DMS79 treated with DMSO at 0.1 percent for 48 hours (cell line): ENCODE data around the gene CD151.

Experiments
- DNase-seq: peaks from one replicate; lab custom pipeline; 2025; lab: John Stamatoyannopoulos, UW

Gene CD151

DNA sequence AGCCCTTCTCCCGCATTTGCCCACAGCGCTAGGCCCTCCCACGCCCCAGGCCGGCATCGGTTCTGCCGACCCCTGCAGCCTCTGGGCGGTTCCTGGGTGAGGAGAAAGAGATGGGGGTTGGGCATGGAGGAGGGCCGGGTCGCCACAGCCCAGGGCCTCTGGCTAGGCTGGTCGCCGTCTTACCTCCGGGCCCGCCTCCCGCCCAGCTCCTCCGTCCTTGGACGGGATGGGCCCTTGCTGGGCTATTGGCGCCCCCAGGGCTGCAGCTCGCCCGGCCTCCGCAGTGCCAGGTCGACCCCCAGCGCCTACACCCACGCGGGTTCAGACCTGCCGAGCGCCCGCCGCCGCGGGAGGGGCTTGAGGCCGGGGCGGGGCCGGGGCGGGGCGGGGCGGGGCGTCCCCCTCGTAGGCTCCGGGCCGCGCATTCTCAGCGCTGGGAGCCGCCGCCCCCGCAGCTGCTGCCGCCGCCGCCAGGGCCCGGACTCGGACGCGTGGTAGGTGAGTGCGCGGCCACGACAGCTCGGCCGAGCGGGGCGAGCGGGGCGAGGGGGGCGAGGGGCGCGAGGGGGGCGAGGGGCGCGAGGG lies at the start of gene CD151:
Gene CD151 (plus strand): TSS at position 424 of the 585 bp plus-strand sequence. CDS start 3,118 bp downstream, outside the sequence.
- no peak for DNase-seq

DNA sequence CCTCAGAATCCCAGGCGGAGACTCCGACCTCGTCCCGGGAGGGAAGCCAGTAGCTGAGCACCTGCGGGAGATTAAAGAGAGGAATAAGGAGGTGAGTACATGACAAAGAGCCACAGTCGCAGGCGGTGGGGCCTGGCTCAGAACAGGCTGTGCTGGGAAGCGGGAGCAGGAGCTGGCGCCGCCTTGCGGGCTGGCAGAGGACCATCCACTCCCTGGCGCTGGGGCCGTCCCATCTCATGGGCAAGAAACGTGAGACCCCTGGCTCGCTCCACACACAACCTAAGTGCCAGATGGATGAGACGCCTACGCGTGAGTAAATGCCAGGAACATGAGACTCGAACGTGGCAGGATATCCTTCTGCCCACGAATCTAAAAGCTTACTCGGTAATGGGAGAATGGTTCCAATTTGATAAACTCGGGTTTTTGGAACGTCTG lies 49.2 kb upstream of the CD151 start:
- DNase-seq = peak; percentile 66

GRCh38 chr11:786235-787083 lies 46.3 kb upstream of the CD151 start:
- DNase-seq = no peak

DNA sequence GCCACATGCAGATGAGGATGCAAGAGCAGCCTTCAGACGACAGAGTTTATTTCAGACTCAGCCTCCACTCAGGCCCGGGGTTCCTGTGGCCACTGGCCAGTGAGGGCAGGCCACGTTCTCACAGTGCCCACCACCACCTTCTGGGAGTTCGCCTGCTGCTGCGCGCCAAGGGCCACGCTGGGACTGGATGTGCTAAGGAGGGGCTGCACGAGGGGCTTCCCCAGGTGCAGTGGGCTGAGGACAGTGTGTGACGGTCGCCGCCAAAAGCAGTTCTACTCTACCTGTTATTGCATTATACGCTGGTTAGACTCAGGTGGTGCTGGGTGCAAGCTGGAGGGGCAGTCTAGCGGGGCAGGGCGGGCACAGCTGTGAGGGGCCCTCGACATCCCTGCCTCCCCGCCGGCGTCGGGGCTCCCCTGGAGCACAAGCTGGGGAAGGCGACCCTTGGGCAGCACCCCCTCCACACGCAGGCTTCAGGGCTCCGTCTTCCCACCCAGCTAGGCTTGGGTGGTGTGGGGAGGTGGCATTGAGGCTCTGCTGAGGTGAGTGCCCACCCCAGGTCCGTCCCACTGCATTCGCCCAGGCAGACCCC lies 45.6 kb upstream of the CD151 start:
- no peak for DNase-seq

- DNase-seq = no peak
Measured at GRCh38 chr11:788009-788640, 44.6 kb upstream of the CD151 start.

- no peak for DNase-seq
Measured at GRCh38 chr11:788953-789940, 43.5 kb upstream of the CD151 start.

DNA sequence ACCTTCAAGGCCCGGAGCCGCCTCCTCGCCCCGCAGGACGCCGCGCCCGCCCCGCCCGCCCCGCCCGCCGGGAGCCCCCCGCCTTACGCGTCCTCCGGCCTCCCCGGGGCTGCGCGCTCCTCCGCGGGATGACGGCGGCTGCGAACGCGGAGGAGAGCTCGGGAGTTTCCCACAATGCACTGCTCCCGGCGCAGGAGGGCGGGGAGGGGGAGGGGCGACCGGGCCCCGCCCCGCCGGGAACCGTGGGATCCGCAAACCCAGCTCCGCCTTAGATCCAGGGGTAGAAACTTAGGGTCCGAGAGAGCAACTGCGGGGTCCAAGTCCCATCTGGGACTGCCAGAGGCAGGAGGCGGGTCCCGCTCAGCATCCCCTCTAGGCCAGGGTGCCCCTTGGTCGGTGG lies 42.8 kb upstream of the CD151 start, which contains the start of gene CEND1:
Gene CEND1 (minus strand): TSS at position 148 of the 400 bp plus-strand sequence. CDS start 1,514 bp downstream, outside the sequence.
- DNase-seq = no peak

DNA sequence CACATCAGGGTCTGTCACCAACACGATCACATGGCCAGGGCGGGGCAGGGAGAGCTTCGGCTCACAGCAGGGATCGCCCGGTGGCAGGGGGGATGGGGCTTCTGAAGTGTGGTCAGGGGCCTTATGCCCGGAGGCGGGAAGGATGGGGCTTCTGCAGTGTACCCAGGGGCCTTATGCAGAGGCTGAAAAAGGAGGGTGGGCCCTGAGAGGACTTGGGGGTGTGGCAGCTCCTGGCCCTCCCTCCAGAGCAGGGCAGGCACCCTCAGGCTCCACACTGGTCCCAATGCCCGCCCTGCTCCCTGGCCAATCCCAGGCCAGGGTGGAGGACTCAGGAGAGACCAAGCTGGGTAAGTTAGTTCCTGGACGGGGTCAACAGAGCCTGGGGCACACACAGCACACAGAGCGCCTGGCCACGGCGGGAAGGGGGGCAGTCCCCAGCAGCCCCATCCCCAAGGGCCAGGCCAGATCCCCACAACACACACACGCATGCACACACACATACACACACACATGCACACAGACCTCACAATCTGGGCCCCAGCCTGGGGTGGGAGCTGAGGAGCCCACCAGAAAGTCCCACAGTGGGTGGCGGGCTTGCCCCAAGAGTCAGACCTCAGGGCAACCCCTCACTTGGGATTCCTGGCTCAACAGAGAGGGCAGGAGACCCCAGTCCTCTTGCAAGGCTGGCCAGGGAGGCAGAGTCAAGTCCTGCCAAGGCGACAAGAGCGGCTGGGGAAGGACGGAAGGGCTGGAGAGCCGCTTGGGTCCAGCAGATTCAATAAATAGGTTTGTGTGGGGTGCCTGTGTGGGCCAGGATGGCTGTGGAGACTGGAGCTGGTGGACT lies 41.8 kb upstream of the CD151 start:
- DNase-seq = no peak

- DNase-seq = no peak
Measured at GRCh38 chr11:791658-792534, 40.9 kb upstream of the CD151 start.

DNA sequence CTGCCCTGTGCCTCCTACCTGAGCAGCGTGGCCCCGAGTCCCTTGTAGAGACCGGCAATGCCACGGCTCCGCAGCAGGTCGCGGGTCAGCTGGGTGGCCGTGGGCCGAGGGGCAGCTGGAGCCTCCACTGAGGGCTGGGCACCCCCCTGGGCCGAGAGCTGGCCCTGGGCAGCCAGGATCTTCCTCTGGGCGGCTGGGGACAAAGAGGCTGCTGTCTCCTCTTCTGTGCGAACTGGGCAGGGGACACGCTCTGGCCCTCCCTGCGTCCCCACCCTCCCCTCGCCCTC lies 40.3 kb upstream of the CD151 start:
- DNase-seq = no peak

DNA sequence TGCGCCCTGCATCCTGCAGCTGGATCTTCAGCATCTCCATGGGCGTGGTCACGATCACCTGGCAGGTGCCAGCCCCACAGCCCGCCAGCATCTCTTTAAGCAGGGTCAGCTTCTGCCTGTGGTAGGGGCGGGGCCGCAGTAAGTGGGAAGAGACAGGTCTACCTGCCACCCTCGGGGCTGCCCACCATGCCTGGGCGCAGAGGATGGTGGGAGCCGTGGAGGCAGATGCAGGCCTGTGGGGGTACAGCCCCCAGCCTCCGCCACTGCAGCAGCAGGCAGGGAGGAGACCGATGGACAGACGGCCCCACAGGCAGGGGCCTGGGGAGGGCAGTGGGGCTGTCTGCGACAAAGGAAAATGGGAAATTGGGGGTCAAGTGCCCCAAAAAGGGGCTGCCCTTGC lies 39.9 kb upstream of the CD151 start:
- DNase-seq = no peak

GRCh38 chr11:793556-793955 lies 39.2 kb upstream of the CD151 start:
- no peak for DNase-seq

GRCh38 chr11:794013-794765 lies 38.6 kb upstream of the CD151 start:
- DNase-seq = no peak

- DNase-seq = no peak
Measured at GRCh38 chr11:794766-795633, 37.8 kb upstream of the CD151 start.

DNA sequence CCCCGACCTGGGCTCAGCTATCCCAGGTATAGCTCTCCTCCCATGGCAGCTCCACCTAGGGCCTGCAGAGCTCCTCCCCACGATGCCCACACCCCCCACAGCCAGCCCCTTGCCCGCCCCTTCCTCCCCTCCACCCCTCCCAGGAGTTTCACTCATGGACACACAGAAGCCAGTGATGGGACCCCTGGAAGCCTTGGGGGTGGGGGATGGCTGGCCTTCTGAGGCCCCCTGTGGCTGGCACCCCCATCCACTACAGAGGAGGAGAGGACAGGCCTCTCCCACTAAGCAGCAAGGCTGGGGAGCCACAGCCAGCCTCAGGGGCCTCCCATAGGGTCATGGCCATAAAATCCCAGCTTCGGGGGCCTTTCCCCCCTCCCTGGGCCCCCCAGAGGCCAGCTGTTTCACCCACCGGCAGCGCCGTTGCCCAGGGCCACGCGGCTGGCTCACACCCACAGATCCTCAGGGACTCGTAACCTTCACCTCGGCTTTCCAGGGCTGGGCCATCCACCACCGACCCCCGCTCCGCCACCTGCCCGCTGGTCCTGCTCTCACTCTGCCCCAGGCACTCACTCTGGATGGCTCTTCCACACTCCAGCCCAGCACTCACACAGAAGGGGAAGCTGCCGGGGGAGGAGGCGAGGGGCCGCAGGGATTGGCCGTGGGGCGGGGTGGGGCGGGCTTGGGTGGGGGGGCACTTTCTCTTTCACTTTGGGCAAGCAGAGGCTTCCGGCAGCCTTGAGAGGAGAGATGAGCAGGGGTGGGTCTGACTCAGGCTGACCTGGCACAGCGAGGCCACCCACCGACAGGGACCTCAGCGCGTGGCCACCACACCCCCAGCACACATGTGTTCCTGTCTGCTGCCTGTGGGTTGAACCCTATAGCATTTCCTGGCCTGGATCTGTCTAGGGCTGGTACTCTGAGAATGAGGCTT lies 36.9 kb upstream of the CD151 start:
- peak; percentile 43 for DNase-seq

GRCh38 chr11:796565-797295 lies 36.0 kb upstream of the CD151 start:
- no peak for DNase-seq
